ENCODE measurements around the gene SPRING1.
"Not testable (repeated sequence)": the region's sequence is repeated elsewhere in the genome, so short reads cannot be mapped to it uniquely, and the experiment has no call there.

SPRING1 gene, protein sequence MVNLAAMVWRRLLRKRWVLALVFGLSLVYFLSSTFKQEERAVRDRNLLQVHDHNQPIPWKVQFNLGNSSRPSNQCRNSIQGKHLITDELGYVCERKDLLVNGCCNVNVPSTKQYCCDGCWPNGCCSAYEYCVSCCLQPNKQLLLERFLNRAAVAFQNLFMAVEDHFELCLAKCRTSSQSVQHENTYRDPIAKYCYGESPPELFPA

DNA sequence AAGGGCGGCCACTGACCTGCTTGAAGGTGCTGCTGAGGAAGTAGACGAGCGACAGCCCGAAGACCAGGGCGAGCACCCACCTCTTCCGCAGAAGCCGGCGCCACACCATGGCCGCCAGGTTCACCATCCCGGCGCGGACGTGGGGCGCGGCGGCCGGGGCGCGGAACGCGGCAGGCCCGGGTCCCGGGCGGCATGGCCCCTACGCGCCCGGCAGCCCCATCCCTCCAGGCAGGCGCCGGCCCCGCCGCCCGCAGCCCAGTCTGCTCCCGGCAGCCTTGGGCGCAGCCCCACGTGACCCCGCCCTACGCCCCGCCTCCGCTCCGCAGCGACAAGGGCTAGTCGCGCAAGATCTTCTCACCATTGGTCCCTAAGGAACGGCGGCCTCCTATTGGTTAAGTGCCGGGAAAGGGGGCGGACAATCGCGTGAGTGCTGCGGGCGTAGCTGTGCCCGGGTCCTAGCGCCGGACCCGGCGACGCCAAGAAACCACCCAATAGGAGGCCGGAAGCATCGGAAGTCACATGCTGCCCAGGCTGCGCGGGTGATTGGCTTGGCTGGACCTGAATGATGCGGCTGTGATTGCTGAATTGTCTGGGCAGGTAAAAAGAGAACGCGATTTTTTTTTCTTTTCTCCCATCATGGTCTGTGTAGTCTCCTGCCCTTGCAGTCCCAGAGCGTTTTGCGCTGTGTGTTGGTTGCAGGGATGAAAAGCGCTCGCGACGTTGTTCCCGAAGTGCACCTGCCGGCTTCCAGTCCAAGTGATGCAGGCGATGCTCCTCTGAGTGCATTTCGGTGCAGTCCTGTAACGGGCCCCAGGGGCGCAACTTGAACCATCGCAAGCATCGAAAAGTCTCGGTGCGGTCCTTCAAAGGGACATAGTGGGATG, at the start of gene SPRING1, which contains the start of gene RNFT2:
Gene SPRING1 (minus strand): TSS at position 296 of the 884 bp plus-strand sequence. CDS start 169 bp downstream, at position 127.
Gene RNFT2 (plus strand): TSS at position 542 of the 884 bp plus-strand sequence. CDS start 2,183 bp downstream, outside the sequence.
- peak; percentile 99 for DNase-seq

DNA sequence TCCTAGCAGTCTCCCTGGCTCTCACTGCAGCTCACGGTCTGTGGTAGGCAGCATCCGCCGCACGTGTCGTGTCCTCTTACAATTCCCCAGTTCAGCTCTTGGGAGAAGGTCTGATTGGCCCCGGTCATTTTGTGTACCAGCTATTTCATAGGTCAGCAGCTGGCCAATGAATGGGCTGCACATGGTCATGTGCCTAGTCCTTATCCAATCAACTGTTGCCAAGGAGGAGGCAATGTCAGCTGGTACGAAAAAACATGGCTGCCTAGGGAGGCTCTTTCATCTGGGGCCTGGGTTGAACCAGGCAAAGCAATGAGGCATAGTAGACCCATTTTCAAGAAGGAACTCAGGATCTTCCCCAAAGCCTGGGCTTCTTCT, 46.4 kb upstream of the SPRING1 start:
- DNase-seq, result peak; percentile 49

DNA sequence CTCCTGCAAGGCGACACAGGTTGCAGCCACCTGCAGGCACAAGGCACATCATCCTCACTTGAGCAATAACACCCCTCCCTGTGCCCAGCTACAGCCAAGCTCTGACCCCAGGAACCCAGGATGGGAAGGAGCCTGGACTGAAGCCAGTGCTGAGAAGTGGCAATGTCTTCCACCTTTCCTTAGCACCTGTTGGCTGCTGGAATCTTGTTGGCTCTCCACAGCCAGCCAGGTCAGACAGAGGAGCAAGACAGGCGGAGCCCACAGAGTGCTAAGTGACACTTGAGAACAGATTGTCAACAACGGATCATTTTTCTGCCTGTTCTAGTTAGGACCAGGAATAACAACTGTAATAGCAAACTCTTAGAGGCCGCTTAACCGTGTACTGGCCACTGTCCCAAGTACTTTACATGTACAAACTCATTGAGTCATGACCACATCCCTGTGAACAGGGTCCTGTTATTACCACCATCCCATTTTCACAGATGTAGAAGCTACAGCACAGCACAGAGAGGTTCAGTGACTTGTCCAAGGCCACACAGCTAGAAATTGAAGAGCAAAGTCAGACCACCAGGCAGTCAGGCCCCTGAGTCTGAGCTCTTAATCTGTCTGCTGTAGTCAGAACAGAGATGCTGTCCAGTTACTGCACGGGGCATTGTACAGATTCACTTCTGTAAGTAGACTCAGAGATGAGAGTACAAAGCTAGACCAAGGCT, 45.8 kb upstream of the SPRING1 start:
- no peak for DNase-seq

DNA sequence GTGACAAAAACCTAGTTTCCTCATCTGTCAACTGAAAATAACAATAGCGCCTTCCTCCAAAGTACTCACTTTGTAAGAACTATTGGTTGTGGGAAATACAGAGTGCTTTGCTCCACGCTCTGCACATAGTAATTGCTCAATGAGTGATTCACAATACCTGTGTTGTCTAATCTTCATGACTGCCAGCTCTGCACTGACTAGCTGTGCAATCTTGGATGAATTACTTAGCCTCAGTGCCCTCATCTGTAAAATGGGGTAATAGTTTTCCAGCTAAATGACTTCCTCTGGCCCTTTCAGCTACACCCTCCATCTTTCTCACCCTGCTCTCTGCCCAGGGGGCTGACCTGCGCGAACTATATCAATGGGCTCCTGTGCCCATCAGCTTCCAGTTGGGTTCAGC, 43.1 kb upstream of the SPRING1 start:
- DNase-seq, result no peak

DNA sequence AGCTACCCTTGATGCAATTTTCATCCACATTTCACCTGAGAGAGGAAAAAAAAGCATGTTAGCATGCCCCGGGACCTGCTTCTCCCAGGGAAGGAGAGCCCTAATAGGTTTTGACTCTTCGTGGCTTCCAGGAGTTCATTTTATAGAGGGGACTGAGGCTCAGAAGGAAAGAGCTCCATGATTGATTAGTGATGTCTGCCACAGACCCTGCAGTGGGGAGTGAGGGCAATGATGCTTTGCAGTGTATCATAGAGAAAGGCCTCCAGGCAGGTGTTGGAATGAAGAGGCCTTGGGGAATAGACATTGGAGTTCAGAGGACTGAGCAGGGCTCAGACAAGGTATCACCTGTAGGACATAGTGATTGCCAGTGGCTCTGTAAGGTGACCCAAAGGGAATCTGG, 41.7 kb upstream of the SPRING1 start:
- DNase-seq, result no peak

DNA sequence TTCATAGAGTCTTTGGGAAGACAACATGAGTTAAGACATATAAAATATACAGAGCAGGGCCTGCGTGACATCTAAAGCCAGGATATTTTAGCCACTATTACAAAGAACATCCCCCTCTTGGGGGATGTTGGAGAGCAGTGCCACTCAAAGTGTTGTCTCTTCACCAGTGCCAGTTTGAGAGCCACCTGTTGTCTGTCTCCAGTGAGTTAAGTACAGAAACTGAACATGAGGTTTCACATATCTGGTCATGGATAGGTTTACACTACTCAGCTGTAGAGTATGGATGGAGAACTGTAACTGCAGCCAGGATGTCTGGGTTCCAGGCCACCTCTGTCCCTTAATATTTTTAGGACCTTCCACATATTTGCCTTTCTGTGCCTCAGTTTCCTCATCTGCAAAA, 39.4 kb upstream of the SPRING1 start:
- no peak for DNase-seq

DNA sequence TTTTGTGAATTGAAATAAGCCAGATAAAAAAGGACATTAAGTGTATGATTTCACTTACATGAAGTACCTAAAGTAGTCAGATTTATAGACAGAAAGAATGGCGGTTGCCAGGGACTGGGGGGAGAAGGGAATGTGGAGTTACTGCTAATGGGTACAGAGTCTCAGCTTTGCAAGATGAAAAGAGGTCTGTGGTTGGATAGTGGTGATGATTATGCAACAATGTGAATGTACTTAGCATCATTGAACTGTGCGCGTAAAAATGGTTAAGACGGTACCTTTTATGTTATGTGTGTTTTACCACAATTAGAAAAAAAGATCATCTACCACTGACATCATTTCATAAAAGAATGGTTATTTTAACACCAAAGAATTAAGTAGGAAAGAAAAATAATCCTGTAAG, 36.2 kb upstream of the SPRING1 start:
- no peak for DNase-seq

DNA sequence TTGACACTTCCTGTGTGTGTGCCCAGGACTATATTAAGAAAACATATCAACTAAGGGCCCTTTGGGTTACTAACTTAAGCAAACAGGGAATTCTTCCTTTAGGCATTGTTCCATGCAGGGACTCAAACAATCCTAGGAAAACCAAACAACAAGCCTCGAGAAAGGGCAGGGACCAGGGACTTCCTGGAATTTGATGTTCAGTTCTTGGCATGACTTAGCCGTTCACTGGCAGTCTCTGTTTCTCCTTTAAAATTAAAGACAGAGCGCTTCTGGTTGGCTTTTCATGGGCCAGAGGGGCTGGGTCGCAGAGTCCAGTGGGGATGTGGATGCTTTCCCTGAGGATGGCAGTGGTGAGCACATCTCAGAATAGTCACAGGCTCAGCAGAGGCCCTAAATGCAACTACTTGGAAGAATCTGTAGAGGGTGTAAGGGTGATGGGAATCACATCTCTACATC, 35.4 kb upstream of the SPRING1 start:
- no peak for DNase-seq

DNA sequence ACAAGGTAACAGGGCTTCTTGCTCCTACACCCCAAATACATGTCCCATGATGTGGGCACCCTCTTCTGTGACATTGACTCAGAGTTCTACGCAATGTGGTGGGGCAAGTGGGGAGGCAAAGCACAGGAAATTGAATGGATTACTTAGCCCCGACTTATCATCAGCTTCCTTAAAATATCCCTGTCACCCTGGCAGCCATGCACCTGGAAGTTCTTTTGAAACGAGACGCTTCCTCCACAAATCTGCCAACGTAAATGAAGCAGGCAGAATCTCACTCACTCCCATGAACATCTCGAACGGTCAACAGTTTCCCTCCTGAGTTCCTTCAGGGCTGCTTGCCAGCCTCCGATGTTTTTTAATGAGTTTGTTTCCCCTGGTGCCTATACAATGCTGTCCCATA, 33.8 kb upstream of the SPRING1 start:
- DNase-seq, result no peak

DNA sequence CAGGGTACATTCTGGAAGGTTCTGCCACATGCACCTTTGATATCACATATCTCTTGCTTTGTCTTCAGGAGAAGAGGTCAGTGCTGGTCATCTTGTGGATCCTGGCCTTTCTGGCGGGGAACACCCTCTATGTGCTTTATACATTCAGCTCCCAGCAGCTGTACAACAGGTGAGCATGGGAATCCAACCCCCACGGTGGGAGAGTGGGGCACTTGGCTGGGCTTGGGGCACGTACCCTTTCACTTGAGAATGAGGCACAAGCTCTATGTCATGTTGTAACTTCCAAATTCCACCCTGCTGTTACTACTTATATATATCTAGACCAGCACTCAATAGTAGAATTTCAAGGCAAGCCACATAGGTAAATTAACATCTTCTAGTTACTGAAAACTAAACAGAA, 28.9 kb upstream of the SPRING1 start:
- no peak for DNase-seq

DNA sequence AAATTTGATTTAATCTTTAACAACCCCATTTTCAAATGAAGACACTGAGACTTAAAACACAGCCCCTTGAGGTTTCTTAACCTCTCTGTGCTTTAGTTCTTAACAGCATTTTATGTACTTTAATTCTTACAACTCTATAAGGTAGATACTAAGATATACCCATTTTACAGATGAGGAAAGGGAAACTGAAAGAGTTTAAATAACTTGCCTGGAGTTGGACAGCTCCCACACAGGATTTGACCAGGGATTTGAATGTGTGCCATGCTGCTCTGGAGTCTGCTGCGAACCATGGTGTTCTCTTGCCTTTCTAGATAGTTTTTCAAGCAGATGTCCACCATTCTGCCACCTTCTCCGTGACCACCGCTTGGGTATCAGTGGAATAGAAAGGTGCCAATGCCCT, 28.4 kb upstream of the SPRING1 start:
- DNase-seq, result no peak

DNA sequence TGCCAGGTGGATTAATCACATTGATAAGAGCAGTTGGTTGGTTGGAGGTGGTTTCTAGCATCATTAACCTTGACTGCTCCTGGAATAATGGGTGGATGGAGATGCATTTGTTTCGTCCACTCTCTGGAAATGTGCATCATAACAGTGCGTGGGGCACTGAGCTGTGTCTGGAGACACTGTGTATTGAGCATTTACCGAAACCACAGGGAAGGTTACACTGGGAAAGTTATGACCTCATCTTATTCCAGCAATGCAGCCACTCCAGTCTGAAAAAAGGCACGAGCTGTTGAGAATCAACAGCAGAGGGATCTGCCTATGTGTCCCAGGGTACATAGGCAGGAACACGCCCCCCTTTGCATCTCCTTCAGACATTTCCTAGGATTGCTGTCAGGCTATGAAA, 27.4 kb upstream of the SPRING1 start:
- DNase-seq, result no peak

DNA sequence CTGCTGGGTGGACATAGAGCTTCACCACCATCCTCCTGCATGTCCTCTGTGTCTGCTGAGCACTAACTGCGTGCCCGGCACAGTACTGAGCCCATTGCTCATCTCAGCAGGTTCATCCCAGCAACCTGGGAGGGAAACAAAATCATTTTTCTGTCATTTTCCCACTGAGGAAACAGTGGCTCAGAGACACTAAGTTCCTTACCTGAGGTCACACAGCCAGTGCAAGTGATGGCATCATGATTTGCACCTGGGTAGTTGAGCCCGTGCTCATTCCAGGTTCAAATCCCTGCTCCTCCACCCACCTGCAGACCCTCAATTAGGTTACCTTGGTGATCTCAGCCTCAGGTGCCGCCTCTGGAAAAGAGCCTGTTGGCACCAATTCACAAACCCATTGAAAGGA, 23.6 kb upstream of the SPRING1 start:
- DNase-seq, result no peak

DNA sequence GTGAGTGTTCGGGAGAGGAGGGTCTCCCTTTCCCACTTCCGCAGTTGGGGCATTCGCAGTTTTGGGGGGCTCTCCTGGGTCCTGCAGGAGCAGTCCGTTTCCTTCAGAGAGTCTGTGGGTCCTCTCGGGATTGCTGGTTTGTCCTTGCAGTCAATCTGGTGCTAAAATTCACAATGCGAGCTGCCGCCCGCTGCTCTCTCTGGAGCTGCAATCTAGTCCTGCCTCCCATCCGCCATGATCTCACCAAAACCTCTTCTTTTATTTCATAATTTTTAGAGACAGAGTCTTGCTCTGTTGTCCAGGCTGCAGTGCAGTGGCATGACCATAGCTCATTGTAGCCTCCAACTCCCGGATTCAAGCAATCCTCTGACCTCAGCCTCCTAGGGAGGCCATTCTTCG, 22.8 kb upstream of the SPRING1 start:
- no peak for DNase-seq

DNA sequence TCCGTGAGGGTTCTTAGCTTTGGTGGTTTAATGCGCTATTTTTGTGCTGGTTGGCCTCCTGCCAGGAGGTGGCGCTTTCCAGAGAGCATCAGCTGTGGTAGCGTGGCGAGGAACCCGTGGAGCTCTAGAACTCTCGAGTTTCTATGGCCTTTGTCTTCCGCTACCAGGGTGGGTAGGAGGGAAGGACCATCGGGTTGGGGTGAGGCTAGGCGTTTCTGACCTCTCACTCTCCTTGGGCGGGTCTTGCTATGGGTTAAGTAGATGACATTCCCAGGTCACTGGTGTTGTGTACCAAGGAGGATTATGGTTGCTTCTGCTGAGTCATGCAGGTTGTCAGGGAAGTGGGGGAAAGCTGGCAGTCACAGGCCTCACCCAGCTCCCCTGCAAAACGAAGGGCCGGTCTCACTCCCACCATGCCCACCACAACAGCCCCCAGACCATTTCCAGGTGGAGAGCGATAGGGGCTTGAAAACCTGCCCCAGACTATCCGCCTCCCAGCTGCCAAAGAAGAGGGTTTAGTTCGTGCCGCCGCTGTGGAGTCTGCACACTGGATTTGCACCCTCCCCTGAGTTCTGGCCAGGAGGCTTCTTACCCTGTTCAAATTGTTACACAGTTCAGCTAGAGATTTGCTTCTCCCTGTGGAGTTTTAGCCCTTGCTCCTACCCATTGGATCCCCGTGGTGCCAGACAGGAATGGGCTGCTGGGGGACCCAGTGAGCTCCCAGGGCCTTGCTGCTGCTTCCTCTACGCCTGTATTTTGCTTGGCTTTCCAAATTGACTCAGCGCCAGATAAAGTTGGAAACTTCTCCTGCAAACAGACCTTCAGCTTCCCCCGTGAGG, 22.1 kb upstream of the SPRING1 start:
- DNase-seq, result no peak

DNA sequence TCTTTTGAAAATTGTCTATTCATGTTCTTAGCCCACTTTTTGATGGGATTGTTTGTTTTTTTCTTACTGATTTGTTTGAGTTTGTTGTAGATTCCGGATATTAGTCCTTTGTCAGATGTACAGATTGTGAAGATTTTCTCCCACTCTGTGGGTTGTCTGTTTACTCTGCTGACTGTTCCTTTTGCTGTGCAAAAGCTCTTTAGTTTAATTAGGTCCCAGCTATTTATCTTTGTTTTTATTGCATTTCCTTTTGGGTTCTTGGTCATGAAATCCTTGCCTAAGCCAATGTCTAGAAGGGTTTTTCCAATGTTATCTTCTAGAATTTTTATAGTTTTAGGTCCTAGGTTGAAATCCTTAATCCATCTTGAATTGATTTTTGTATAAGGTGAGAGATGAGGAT, 16.9 kb upstream of the SPRING1 start:
- not testable (repeated sequence) for DNase-seq

DNA sequence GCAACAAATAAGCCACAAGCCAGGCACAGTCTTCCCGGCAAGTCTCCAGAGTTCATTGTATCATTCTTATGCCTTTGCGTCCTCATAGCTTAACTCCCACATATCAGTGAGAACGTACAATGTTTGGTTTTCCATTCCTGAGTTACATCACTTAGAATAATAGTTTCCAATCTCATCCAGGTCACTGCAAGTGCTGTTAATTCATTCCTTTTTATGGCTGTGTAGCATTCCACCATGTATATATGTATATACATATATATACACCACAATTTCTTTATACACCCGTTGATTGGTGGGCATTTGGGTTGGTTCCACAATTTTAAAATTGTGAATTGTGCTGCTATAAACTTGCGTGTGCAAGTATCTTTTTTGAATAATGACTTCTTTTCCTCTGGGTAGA, 16.2 kb upstream of the SPRING1 start:
- not testable (repeated sequence) for DNase-seq

DNA sequence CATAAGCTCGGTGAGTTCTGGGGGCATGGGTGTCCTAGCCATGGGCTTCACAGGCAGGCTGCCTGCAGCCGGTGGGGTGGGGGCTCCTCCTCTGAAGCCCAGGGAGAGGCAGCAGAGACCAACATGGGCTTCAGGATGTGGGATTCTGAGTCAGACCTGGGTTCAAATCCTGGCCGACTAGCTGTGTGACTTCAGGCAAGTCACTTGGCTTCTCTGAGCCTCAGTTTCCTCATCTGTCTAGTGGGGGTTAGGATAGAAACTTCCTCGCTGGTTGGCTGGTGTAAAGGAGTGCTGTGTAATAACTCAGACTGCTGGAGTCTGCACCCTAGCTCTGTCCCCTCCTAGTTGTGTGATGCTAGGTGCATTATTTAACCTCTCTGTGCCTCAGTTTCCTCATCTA, 12.4 kb upstream of the SPRING1 start:
- no peak for DNase-seq

DNA sequence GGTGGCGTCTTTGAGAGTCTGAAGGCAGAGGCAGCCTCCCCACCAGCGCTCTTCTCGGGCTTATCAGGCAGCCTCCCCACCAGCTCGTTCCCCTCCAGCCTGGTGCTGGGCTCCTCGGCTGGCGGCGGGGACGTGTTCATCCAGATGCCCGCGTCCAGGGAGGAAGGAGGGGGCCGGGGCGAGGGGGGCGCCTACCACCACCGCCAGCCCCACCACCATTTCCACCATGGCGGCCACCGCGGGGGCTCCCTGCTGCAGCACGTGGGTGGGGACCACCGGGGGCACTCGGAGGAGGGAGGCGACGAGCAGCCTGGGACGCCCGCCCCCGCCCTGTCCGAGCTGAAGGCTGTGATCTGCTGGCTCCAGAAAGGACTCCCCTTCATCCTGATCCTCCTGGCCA, 12.0 kb upstream of the SPRING1 start:
- DNase-seq, result no peak

DNA sequence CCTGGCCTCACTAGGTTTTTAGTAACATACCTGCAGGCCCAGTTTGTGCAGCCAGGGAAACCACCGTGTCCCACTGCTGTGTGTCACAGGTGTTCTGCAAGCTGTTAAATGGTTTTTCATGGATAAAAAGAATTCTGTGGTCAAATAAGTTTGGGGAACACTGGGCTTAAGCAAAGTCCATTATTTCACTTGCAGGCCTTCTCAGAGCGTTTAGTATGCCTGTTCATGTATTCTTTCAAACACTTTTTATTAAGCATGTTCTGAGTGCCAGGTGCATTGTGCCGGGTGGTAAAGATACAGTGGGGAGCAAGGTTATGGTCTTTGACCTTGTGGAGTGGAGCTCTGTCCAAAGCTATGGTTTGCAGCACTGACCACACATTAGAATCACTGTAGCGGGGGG, 7.7 kb upstream of the SPRING1 start:
- DNase-seq, result no peak

DNA sequence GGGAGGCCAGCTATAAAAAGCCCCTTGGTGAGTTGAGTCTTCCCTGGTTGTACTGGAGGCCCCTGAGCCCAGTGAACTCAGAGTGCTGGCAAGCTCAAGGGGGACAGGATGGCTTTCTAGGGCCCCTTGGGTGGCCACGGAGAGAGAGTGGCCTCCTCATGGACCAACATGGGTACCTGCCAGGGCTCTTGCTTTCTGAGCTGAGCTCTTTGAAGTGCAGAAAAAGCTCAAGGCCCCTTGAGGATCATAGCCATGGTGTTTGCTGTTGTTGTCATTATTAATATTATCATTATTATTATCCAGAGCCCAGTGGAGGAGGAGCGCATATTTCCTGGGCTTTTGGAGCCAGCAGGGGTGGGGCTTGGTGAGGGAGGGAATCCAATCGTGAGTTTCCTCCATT, 6.9 kb upstream of the SPRING1 start:
- DNase-seq, result no peak

DNA sequence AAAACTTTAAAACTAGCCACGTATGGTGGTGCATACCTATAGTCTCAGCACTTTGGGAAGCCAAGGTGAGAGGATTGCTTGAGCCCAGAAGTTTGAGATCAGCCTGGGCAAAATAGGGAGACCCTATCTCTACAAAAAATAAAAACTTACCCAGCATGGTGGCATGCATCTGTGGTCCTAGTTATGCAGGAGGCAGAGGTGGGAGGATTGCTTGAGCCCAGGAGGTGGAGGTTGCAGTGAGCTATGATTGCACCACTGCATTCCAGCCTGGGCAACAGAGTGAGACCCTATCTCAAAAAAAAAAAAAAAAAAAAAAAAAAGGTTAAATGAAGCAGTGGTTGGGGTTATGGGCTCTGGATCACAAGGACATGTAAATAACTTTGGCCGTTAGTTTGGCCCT, 4.9 kb upstream of the SPRING1 start:
- not testable (repeated sequence) for DNase-seq

DNA sequence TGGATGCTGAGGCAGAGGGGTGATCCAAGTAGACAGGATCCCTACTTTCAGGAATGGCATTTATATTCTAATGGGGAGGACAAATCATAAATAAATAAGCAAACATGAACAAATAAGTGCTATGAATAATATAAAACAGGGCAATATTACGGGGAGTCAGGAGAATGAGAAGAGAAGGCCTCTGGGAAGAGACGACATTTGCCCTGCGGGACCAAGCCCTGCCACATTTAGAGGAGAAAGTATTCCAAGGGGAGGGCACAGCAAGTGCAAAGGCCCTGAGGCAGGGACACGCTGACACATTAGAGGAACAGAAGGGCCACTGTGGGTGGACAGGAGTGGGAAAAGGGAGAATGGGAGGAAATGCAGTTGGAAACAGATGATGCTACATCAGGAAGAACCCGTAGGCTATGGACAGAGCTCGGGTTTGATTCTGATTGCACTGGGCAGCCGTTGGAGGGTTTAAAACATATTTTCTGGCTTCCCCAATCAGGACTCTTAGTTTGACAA, 1.6 kb upstream of the SPRING1 start:
- DNase-seq, result no peak
